ENCODE data around the gene LMAN2L. TPM values are rescaled to one million over a fixed set of nuclear protein-coding genes. Genes with fewer than 3 reads are reported as not detected.

Gene LMAN2L
- total RNA-seq, 3 donors from 2014 or later = 21.9 to 39.8 (median 24.3) TPM

- no peaks in the 10 kb centered on the region for H3K9me3 ChIP-seq
- no peaks in the 10 kb centered on the region for H3K36me3 ChIP-seq
- H3K27me3 ChIP-seq = no peaks in the 10 kb centered on the region
- no peak for DNase-seq (ENCODE audit: low spot score in 2 of 2)
- intact Hi-C loops (cut with DNase I; ENCODE audit: low total_unique reads) = no loop called here
- no peak overlapping the region for H3K27ac ChIP-seq
- no peak overlapping the region for H3K4me3 ChIP-seq
- TF ChIP-seq POLR2AphosphoS5 (IDR thresholded peaks at IDR 0.05) = no peak
- TF ChIP-seq POLR2A (IDR thresholded peaks at IDR 0.05) = no peak
- TF ChIP-seq, protein P1, sequence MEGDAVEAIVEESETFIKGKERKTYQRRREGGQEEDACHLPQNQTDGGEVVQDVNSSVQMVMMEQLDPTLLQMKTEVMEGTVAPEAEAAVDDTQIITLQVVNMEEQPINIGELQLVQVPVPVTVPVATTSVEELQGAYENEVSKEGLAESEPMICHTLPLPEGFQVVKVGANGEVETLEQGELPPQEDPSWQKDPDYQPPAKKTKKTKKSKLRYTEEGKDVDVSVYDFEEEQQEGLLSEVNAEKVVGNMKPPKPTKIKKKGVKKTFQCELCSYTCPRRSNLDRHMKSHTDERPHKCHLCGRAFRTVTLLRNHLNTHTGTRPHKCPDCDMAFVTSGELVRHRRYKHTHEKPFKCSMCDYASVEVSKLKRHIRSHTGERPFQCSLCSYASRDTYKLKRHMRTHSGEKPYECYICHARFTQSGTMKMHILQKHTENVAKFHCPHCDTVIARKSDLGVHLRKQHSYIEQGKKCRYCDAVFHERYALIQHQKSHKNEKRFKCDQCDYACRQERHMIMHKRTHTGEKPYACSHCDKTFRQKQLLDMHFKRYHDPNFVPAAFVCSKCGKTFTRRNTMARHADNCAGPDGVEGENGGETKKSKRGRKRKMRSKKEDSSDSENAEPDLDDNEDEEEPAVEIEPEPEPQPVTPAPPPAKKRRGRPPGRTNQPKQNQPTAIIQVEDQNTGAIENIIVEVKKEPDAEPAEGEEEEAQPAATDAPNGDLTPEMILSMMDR (IDR thresholded peaks at IDR 0.05) = no peak
- no peaks in the 10 kb centered on the region for H3K4me1 ChIP-seq
Observed at GRCh38 chr2:96699021-96699420, 40.8 kb downstream of the LMAN2L start.

DNA sequence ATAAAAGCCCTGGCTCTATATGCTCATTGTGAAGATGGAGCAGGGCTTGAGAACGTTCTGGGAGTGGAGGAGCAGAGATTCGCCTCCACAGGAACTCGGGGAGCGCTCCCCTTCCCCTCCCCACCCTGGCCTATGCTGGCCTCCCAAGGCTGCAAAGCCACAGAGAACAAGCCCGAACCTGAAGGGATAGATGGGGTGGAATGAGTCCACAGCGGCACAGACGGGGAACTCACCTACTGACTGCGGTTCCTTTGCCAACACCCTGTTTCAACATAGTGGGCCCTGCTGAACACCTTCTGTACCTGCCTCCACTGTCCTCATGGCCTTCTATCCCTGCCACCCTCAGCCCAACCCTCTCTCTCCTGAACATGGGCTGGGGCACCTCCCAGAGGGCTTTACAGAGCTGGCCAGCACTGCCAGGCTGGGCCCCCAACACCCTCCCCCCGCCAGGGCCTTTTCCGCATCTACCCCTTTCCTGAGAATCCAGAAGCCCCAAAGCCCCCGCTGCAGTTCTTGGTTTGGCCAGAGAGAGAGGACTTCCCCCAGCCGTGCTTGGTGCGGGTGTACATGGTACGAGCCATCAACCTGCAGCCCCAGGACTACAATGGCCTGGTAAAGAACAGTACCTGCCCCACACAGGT is 41.5 kb downstream of the LMAN2L start:
- Histone ChIP-seq H3K4me1 (no peaks in the 10 kb centered on the region), H3K27ac (no peak overlapping the region), H3K27me3 (no peaks in the 10 kb centered on the region), H3K9me3 (no peaks in the 10 kb centered on the region), H3K4me3 (no peak overlapping the region), H3K36me3 (no peaks in the 10 kb centered on the region)
- no peak for TF ChIP-seq POLR2AphosphoS5 (IDR thresholded peaks at IDR 0.05)
- no peak for TF ChIP-seq POLR2A (IDR thresholded peaks at IDR 0.05)
- TF ChIP-seq, protein P1 (IDR thresholded peaks at IDR 0.05) = no peak
- no peak for DNase-seq (ENCODE audit: low spot score in 2 of 2)
- intact Hi-C loops (cut with DNase I; ENCODE audit: low total_unique reads) = no loop called here

DNA sequence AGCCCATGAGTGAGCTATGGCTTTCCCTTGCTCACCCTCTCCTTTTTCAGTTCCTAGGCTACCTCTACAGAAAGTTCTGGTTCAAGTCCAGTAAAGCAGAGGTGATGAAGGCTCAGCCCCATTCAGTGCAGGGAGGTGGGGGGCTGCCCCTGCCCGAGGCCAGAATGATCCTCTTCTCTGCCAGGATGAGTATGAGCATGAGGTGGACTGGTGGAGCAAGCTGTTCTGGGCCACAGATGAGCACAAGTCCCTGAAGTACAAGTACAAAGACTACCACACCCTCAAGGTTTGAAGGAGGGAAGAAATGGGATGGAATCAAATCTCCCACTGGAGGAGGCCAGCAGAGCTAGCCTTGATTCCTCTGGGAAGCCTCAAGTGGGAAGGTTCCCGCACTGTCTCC is 42.4 kb downstream of the LMAN2L start:
- no peak overlapping the region for H3K27ac ChIP-seq
- TF ChIP-seq, protein P1 (IDR thresholded peaks at IDR 0.05) = no peak
- TF ChIP-seq POLR2A (IDR thresholded peaks at IDR 0.05) (no peak), POLR2AphosphoS5 (IDR thresholded peaks at IDR 0.05) (no peak)
- no peaks in the 10 kb centered on the region for H3K27me3 ChIP-seq
- no peaks in the 10 kb centered on the region for H3K4me1 ChIP-seq
- intact Hi-C loops (cut with DNase I; ENCODE audit: low total_unique reads) = no loop called here
- no peaks in the 10 kb centered on the region for H3K9me3 ChIP-seq
- no peak for DNase-seq (ENCODE audit: low spot score in 2 of 2)
- H3K36me3 ChIP-seq = no peaks in the 10 kb centered on the region
- H3K4me3 ChIP-seq = no peak overlapping the region

GRCh38 chr2:96695602-96696001 is 44.3 kb downstream of the LMAN2L start:
- TF ChIP-seq POLR2AphosphoS5 (IDR thresholded peaks at IDR 0.05) (no peak), POLR2A (IDR thresholded peaks at IDR 0.05) (no peak)
- TF ChIP-seq, protein P1 (IDR thresholded peaks at IDR 0.05) = no peak
- DNase-seq (ENCODE audit: low spot score in 2 of 2) = no peak

DNA sequence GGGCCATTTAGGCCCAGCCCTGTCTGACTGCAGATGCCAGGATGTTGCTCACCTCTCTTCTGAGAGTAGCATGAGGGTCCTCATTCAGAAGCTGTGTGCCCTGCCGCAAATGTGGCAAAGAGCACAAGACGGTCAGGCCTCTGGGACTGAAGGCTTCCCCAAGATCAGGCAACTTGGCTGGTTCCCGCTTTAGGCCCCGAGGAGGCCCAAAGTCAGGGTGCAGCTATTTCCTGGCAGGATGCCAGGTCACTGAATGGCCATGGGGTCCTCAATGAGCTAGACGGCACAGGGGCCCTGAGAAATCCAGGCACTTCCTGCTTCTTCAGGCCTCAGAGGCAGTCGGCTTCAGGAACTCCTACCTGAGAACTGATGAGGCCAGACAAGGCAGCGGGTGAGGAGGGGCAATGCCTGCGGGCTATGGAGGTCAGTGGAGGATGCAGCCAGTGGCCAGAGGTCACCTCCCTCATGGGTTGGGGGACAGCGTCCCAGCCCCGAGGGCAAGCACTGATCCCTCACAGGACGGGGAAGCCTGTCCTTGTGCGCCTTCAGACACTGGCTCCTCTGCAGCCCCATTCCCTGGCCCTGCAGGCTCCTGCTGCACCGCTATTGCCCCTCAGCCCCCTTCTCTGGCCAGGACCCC is 44.9 kb downstream of the LMAN2L start:
- Histone ChIP-seq H3K4me3 (no peak overlapping the region), H3K27me3 (no peaks in the 10 kb centered on the region), H3K9me3 (no peaks in the 10 kb centered on the region), H3K27ac (no peak overlapping the region), H3K4me1 (no peaks in the 10 kb centered on the region), H3K36me3 (no peaks in the 10 kb centered on the region)
- intact Hi-C loops (cut with DNase I; ENCODE audit: low total_unique reads) = no loop called here
- DNase-seq (ENCODE audit: low spot score in 2 of 2) = no peak
- TF ChIP-seq POLR2AphosphoS5 (IDR thresholded peaks at IDR 0.05) (no peak), POLR2A (IDR thresholded peaks at IDR 0.05) (no peak)
- TF ChIP-seq, protein P1 (IDR thresholded peaks at IDR 0.05) = no peak

More at GRCh38 chr2:96695602-96696001, 44.3 kb downstream of the LMAN2L start:
- Histone ChIP-seq H3K4me1 (no peaks in the 10 kb centered on the region), H3K4me3 (no peak overlapping the region), H3K9me3 (no peaks in the 10 kb centered on the region), H3K27me3 (no peaks in the 10 kb centered on the region), H3K36me3 (no peaks in the 10 kb centered on the region), H3K27ac (no peak overlapping the region)
- intact Hi-C loops (cut with DNase I; ENCODE audit: low total_unique reads) = no loop called here
